HEK293 (cell line): ENCODE results near the gene SERTAD1.

Experiments used
- GLIS1 ChIP-seq: fragments of 450-650 bp; formaldehyde crosslinking; IDR thresholded peaks from 2 replicates; pipeline ENCODE4 v1.5.1; 2016; ENCODE audit warnings: missing biosample characterization, missing genetic modification characterization
- ZNF416 ChIP-seq: fragments of 450-650 bp; formaldehyde crosslinking; IDR thresholded peaks from 2 replicates; pipeline ENCODE4 v1.5.1; 2016; ENCODE audit warnings: missing biosample characterization, missing genetic modification characterization
- ZNF580 ChIP-seq: fragments of 450-650 bp; formaldehyde crosslinking; IDR thresholded peaks from 2 replicates; pipeline ENCODE4 v1.5.1; 2016; ENCODE audit warnings: missing biosample characterization, missing genetic modification characterization
- ZNF660 ChIP-seq: fragments of 450-650 bp; IDR thresholded peaks from 2 replicates; pipeline ENCODE4 v1.5.1; 2018; ENCODE audit warnings: missing biosample characterization, mild to moderate bottlenecking, missing genetic modification characterization
- ZNF747 ChIP-seq: fragments of 450-650 bp; formaldehyde crosslinking; IDR thresholded peaks from 2 replicates; pipeline ENCODE4 v1.5.1; 2016; ENCODE audit warnings: missing biosample characterization, missing genetic modification characterization
- TF ChIP-seq, protein P1 (sequence below): fragments of 450-650 bp; formaldehyde crosslinking; IDR thresholded peaks from 2 replicates; pipeline ENCODE4 v1.5.1; 2016; ENCODE audit warnings: missing biosample characterization, missing genetic modification characterization

DNA sequence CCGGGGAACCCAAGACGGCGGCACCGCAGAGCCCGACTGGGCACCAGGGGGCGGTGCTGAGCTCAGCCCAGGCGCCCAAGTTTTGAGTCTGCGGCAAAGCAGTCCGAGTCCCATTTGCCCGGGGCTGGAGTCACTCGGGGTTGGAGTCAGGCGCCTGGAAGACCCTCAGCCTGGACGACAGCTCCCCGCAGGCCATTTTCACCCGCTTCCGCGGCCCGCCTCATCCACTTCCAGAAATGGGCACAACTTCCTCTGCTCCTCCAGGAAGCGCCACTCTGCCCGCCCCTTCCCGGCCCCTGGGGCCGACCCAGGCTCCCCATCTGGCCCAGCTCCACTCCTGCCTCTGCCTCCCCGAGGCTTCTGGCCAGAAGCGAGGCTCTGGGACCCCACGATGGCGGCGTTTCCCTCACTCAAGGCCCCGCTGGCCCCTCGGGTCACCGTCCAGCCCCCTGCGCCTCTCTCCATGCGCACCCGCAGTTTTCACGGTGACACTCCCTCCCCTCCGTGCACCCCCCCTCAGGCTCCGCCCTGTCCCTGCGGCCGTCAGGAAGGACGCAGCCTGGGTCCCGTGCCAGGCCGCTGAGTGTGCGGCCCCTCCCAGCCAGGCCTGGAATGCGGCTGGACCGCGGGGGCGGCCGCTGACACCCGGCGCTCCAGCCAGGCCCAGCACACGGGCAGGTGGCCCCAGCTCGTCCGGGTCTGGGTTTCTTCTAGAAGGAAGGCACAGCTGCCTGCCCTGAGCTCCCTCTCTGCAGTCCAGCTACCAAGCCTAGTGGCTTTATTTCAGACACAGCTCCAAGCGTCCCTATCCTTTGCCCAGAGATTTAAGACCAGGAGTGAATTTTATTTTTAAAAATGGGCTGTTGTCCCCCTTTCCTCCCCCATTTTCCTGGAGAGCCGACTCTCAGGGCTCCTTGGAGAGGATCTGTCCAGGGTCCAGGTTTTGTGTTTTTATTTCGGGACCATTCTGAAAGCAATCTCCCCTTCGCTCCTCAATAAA, 4.7 kb downstream of the SERTAD1 start:
- TF ChIP-seq ZNF580 (tag by site-specific recombination): no peak; the same call in 1 of the 2 replicates
- TF ChIP-seq GLIS1 (tag by site-specific recombination): peak; percentile 94
- TF ChIP-seq ZNF416: no peak
- TF ChIP-seq ZNF660: peak; percentile 76
- TF ChIP-seq, protein P1, sequence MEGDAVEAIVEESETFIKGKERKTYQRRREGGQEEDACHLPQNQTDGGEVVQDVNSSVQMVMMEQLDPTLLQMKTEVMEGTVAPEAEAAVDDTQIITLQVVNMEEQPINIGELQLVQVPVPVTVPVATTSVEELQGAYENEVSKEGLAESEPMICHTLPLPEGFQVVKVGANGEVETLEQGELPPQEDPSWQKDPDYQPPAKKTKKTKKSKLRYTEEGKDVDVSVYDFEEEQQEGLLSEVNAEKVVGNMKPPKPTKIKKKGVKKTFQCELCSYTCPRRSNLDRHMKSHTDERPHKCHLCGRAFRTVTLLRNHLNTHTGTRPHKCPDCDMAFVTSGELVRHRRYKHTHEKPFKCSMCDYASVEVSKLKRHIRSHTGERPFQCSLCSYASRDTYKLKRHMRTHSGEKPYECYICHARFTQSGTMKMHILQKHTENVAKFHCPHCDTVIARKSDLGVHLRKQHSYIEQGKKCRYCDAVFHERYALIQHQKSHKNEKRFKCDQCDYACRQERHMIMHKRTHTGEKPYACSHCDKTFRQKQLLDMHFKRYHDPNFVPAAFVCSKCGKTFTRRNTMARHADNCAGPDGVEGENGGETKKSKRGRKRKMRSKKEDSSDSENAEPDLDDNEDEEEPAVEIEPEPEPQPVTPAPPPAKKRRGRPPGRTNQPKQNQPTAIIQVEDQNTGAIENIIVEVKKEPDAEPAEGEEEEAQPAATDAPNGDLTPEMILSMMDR (tag by site-specific recombination): peak; percentile 99
- no peak for TF ChIP-seq ZNF747 (tag by site-specific recombination)
